ENCODE results near the gene PTMA.
"Not testable (repeated sequence)": the region's sequence is repeated elsewhere in the genome, so short reads cannot be mapped to it uniquely, and the experiment has no call there.

The PTMA gene

DNA sequence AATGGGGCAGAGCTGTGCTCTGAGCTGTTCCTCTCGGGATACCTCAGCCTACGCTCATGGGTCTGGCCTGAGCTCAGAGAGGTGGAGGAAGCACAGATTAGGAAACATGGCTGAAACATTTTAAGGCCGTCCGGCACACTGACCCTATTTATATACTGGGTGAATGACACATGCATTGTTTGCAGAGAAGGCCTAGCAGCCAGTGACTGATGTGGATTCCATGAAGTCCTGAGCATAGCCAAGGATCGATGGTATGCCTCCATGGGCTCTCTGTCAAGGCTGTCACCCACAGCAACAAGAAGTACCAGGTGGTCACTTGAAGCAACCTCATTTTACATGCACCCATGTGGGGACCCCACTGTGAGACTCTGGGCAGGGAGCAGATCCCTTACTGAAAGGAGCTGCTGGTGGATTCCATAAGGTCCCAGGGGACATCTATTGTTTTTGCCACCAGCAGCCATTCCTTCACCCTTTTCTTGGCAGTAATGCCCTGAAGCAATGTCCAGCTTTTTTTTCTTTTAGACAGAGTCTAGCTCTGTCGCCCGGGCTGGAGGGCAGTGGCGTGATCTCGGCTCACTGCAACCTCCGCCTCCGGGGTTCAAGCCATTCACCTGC lies 8.4 kb downstream of the PTMA start:
- no peak for DNase-seq (ENCODE audit: low read depth in 2 of 2)

- no peak for DNase-seq (ENCODE audit: low read depth in 2 of 2)
Measured at GRCh38 chr2:231717281-231718171, 9.2 kb downstream of the PTMA start.

- DNase-seq (ENCODE audit: low read depth in 2 of 2) = no peak
Measured at GRCh38 chr2:231718799-231719198, 10.5 kb downstream of the PTMA start.

DNA sequence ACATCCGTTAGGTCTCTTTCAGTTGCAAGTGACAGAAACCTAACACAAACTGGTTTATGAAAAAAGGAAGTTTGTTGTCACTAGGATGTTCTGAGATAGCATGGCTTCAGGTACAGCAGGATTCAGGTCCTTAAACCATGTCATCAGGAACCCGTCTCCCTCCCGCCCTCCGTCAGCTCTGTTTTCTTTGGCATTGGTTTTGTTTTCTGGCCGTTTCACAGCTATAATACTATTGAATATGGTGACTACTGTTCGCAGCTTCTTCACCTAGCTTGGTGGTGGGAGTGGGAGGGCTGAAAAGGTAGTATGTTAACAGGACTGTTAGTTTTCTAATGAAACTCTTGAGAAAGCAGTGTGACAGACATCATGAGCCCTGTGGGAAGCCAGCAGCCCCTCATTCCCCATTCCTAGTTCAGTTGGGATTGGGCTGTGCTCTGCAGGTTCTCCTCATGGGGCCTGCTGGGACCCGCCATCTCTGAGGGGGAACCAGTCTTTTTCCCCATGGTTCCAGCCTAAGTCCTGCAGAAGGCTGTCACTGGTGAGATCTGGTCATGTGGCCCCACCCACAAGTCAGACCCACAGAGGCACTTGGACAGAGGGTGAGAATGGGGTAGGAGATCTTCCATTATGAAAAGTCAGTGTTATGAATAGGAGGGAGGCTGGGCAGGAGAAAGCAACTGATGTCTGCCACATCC lies 12.1 kb downstream of the PTMA start:
- DNase-seq (ENCODE audit: low read depth in 2 of 2) = no peak

DNA sequence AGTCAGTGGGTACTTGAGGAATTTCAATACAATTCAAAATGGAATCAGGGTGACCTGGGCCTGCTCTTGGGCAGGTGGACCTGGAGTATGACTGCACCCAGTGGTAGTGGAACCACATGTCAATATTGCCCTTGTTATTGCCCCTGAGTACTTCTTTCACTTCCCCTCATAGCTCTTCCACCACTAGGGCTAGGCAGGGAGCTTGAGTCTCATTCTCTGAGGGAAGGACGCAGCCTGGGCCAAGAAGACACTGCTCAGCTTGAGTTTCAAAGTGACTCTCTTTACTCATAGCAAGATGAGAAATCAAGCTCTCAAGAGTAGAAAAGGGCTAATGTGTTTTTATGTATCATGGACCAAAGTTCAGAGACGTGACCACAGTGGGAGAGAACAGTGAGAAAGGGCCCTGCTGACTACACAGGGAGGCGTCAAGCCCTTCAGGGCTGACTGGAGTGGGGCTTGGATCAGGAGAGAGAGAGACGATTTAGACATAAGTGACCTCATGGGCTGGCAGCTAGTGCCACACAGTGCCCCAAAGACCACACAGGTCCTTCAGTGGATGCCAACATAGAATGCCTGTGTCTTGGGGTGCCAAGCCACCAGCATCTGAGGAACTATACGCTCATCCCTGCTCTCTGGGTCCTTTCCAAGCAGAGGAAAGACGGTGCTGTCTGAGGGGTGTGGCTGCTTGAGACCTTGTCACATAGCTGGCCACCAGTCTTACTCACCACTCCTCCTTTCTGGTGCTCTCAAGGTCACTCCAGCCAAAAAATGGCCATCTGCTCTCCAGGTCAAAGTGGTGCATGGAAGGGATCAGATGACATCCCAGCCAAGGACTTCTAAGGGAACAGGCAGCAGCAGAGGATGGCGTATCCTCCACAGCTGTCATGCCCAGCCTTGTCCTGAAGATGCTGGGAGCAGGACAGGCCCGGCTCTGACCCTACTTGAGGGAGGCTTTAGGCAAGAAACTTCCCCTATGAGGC lies 13.0 kb downstream of the PTMA start:
- DNase-seq (ENCODE audit: low read depth in 2 of 2) = no peak

- no peak for DNase-seq (ENCODE audit: low read depth in 2 of 2)
Measured at GRCh38 chr2:231722721-231723307, 14.5 kb downstream of the PTMA start.

GRCh38 chr2:231725476-231725875 lies 17.2 kb downstream of the PTMA start:
- DNase-seq (ENCODE audit: low read depth in 2 of 2) = no peak

DNA sequence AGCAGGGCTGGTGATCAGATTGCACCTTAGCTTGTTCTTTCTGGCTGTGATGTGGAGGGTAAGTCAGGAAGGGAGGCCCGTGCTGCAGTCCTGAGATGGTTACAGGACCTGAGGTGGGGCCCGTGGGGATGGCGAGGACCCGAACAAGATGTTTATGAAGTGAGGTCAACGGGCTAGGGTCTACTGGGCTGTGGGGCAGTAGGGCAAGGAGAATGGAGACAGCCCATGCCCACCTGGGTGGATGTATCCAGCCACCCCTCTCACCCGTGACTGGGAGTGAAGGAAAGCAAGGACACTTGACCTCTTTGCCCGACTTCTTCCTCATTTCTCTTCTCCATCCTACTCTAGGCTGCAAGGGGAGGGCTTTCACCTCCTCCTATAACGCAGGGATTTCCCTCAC lies 18.0 kb downstream of the PTMA start:
- DNase-seq (ENCODE audit: low read depth in 2 of 2) = no peak

DNA sequence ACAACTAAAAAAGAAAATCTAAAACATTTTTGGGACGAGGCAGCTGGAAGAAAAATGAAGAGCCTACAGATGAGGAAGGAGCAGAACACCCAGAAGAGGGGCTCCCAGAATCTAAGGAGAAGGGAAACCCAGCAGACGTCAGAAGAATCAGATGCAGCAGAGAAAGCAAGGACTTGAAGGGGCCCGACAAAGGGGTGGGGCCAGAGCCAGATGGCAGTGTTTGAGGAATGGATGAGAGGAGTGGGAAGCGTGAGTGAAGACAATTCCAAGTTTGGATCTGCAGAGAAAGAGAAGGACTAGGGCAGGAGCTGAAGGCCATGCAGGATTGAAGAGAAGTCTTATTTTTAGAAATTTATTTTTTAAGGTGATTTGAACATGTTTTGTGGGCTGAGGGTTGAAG lies 19.3 kb downstream of the PTMA start:
- no peak for DNase-seq (ENCODE audit: low read depth in 2 of 2)

GRCh38 chr2:231732604-231733003 lies 24.3 kb downstream of the PTMA start:
- DNase-seq (ENCODE audit: low read depth in 2 of 2) = no peak

- no peak for DNase-seq (ENCODE audit: low read depth in 2 of 2)
Measured at GRCh38 chr2:231737761-231738160, 29.4 kb downstream of the PTMA start.

- DNase-seq (ENCODE audit: low read depth in 2 of 2) = no peak
Measured at GRCh38 chr2:231743376-231744116, 35.2 kb downstream of the PTMA start.

GRCh38 chr2:231745303-231746038 lies 37.1 kb downstream of the PTMA start:
- DNase-seq (ENCODE audit: low read depth in 2 of 2) = no peak

GRCh38 chr2:231748153-231748896 lies 40.0 kb downstream of the PTMA start:
- not testable (repeated sequence) for DNase-seq (ENCODE audit: low read depth in 2 of 2)

DNA sequence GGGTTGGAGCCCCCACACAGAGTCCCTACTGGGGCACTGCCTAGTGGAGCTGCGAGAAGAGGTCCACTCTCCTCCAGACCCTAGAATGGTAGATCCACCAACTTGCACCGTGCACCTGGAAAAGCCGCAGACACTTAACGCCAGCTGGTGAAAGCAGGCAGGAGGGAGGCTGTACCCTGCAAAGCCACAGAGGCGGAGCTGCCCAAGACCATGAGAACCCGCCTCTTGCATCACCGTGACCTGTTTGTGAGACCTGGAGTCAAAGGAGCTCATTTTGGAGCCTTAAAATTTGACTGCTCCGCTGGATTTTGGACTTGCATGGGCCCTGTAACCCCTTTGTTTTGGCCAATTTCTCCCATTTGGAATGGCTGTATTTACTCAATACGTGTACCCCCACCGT lies 40.7 kb downstream of the PTMA start:
- DNase-seq (ENCODE audit: low read depth in 2 of 2) = not testable (repeated sequence)

DNA sequence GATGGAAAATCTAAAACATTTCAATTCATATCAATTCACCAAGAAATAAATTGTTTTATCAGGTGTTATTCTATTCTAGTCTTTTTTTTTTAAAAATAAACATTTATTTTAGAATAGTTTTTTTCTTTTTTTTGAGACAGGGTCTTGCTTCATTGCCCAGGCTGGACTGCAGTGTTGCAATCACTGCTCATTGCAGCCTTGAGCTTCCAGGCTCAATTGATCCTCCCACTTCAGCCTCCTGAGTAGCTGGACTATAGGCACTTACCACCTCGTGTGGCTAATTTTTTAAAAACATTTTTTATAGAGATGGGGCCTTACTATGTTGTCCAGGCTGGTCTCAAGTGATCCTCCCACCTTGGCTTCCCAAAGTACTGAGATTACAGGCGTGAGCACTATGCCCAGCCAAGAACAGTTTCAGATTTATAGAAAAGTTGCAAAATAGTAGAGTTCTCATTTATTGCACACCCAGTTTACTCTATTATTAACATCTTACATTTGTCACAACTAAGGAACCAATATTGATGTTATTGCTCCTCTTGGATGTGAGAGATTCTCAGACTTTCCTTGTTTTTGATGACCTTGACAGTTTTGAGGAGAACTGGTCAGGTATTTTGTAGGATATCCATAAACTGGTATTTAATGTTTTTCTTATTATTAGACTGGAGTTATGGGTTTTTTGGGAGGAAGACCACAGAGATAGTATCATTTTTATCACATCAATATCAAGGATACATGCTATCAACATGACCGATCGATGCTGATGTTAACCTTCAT lies 42.9 kb downstream of the PTMA start:
- DNase-seq (ENCODE audit: low read depth in 2 of 2) = no peak

DNA sequence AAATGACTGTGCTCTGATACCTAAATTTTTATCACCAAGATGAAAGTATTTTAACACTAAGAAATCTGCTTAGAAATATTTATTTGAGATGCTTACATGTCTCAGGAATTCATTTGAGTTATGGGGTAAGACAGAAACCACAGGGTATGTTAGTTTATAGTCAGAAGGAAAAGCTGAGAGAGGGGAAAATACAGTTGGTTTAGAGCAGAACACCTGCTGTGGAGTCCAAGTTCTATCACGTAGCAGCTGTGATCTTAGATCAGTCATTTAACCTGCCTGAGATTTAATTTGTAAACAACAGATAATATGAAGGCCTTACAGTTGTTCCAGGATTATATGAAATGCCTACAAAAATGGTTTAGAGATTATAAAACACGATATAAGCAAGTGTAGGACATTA lies 43.7 kb downstream of the PTMA start:
- no peak for DNase-seq (ENCODE audit: low read depth in 2 of 2)

GRCh38 chr2:231761735-231762134 lies 53.4 kb downstream of the PTMA start:
- no peak for DNase-seq (ENCODE audit: low read depth in 2 of 2)

All from fibroblast of skin of left quadriceps (primary cell).